CD4-positive, alpha-beta T cell treated with Interleukin-1 beta for 1 hour (primary cell): ENCODE measurements around the gene SPSB3.
A peak's percentile ranks its signal among the peaks of the same experiment; 100 is the strongest.

Experiments
- DNase-seq, 2 donors: peaks; one replicate each; pipeline ENCODE4 v3.0.0-alpha.2; 2020 to 2022

SPSB3 gene

DNA sequence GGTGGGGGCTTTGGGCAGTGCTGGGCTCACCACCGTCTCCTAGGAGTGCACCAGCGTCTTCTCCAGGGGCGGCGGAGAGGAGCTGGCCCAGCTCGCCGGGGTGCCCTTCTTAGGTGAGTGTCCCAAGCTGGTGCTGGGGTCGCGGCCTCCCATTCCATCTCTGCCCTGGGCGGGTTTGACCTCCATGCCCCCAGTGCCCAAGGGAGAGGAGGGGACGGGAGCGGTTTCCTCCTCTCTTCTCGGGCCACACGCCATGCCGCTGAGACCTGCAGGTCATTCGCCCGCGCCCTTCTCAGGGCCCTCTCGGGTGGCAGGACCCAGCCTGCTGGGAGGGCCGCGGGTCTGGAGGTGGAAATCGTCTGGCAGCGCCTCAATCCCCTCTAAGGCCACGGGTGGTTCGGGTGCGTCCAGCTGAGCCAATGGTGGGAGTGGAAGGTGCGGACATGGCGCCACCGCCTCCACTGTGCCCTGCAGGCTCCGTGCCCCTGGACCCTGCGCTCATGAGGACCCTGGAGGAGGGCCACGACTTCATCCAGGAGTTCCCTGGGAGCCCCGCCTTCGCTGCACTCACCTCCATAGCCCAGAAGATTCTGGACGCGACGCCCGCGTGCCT, 5.8 kb upstream of the SPSB3 start:
- no peak for DNase-seq

- DNase-seq = no peak
Measured at GRCh38 chr16:1787322-1788094, 5.1 kb upstream of the SPSB3 start.

- no peak for DNase-seq
Measured at GRCh38 chr16:1787056-1787321, 4.6 kb upstream of the SPSB3 start.

- no peak for DNase-seq
Measured at GRCh38 chr16:1786242-1787055, 4.1 kb upstream of the SPSB3 start.

- DNase-seq = no peak
Measured at GRCh38 chr16:1785846-1786170, 3.4 kb upstream of the SPSB3 start.

DNA sequence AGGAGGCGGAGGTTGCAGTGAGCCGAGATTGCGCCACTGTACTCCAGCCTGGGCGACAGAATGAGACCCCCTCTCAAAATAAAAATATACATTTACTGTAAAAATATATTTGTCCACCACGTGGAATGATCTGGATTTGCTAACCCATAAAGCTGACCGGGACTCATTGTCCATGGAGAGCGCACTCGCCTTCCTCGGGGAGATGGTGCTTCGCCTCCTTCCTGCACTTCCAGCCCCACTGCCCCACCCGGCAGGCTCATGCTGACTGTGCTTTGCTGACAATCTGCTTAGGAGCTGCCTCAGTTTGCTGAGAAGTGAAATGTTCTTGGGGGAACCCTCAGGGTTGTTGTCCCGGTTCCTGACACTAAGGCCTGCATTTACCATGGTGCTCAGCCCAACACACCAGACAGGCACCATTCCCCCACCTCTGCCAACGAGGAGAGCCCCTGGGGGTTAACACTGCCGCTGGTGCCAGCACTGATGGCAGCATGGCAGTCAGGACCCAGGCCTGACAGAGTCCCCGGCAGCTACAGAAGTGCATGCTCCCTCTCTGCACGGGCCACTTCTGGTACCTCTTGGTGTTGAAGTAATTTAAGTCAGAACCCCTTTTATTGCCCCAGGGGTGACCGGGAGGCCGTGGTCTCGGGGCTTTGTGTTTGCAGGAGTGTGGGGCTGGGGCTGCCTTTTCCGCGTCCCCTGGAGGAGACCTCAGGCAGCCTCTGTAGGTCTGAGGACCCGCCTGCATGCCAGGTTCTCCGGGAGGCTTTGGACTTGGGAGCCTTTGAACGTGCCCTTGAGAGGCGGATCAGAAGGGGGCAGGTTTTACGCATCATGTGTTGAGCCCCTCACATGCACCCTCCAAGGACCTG, 2.8 kb upstream of the SPSB3 start:
- DNase-seq = no peak

DNA sequence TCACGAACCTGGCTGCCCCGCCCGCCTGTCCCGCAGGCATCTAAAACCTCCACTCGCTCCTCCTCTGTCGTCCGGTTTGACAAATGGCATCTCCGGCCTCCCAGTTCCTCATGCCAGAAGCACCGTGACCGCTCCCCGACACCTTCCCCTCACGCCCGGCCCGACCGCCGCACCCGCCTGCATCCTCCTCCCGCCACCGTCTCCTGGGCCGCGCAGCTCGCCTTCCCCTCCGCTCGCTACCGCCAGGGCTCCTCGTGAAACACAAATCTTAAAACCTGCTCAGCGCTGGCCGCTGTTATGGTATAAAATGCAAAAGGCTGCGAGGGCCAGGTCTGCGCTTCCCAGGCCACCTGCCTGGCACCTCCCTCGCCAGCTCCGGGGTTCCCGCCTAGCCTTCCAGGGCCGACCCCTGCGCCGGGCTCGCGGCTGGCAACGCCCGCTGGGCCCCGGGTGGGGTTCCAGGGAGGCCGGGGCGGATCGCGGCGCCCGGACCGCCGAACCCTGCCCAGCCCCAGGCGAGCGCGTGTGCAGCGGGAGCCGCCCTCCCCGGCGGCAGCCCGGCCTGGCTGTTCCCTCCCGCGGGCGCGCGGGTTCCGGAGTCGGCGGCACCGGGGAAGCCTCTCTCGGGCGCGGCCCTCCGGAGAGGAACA, 488 bp downstream of the SPSB3 start:
- DNase-seq = peak in 1 of 2 donors; percentile 22

DNA sequence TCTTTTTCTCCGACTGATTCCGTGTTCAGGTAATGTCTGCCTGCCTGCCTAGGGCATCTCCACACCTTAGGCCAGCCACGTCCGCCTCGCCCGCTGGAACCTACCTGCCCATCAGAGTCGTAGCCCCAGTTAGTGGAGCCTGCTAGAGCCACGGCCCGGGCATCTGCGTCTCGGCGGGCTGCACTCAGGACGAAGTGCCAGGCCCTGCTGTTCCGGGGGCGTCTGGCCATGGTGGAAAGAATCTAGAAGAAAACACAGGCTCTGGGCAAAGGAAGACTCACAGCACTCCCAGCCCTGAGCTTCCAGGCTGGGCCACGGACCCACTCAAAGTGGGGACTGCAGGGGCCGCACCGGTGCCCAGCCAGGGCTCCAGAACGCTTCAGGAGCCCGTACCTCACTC, 1.1 kb downstream of the SPSB3 start:
- no peak for DNase-seq

- no peak for DNase-seq
Measured at GRCh38 chr16:1780677-1781072, 1.7 kb downstream of the SPSB3 start.

- DNase-seq = no peak
Measured at GRCh38 chr16:1779741-1780676, 2.4 kb downstream of the SPSB3 start.

DNA sequence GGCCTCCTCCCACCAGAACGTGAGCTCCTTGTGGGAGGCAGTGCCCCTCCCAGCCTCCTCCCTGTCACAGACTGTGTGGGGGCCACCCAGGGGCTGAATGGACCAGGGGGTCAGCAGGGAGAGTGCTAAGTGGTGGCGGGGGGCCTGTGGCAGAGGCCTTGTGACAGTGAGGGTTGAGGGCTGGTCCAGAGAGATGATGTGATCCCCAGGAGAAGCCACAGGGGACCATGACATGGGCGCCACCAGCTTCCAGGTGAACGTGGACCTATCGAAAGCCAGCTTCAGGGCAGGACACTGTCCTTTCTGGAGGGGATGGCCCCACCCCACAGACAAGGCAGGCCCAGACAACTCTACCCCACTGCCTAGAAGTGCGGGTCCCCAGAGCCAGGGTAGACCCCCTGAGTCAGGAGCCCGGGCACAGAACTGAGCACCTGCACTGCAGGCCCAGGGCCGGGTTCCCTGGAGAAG, 3.1 kb downstream of the SPSB3 start:
- no peak for DNase-seq

- DNase-seq = no peak
Measured at GRCh38 chr16:1778200-1779179, 3.9 kb downstream of the SPSB3 start.

GRCh38 chr16:1777375-1778199, 4.8 kb downstream of the SPSB3 start:
- no peak for DNase-seq

- no peak for DNase-seq
Measured at GRCh38 chr16:1776991-1777374, 5.4 kb downstream of the SPSB3 start.

DNA sequence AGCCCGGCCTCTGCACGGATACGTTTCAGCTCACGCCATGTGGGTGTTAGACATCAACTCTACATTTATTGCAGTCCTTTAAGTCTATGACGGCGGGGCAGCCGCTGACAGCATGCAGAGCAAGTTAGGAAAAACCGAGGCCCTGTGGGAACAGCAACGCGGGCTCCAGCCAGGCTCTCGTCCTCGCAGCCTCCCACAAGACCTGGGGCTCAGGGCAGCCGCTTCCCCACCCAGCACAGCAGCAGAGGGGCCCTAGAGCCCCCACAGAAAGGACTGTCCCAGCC, 5.8 kb downstream of the SPSB3 start:
- DNase-seq = no peak

DNA sequence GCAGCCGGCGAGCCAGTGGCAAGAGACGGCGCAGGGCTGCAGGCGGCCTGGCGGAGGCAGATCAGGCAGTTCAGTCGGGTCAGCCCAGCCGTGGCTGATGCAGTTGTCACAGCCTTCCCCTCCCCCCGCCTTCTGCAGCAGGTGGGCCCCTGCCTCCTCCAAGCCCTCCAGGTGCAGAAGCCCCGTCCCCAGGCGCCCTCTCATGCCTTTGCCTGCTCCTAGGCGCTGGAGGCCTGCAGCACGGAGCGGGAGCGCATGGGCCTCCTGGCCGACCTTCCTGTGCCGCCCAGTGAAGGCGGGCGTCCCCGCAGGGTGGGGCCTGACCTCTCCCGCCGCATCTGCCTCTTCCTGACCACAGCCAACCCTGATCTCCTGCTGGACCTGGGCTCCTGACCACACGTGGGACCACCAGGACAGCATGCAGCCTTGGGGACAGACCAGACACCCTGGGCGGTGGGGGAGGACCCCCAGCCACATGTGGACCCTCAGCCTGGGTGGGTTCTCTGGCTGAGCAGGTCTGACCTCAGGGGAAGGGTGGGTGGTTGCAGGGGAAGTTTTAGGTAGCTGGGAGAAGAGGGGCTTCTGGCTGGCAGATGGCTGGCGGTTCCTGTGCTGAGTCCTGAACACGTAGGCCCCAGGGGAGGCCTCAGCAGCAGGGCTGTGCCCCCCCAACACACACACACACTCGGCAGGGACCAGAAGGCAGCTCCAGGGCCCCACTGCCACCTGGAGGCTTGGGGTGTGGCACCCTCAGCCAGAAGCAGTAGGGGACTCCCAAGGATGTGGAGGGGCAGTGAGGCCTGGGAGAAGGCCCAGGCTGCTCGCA, 6.3 kb downstream of the SPSB3 start:
- no peak for DNase-seq

GRCh38 chr16:1775006-1775845, 7.1 kb downstream of the SPSB3 start:
- DNase-seq = no peak

DNA sequence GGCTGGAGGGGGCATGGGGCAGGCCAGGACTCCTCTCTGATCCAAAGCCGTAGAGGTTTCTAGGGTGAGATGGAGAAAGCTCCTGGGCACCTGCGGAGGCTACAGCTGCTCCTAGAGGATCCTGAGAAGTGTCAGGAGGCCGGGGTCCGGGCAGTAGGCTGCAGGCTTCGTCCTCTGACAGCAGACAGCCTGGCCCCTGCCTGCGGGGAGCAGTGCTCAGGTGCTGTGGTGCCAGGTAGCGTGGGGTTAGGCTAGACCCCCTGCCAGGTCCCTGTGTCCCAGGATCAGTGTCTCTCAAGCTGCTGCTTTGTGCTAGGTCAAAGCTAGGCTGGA, 8.0 kb downstream of the SPSB3 start:
- DNase-seq = no peak
